VCaP (cell line): ENCODE data around the gene ODC1.

Experiments used
- H3K27ac ChIP-seq: fragments of 450-650 bp; 2 replicates; pipeline ENCODE4 v1.5.1; 2017
- CTCF ChIP-seq: fragments of 450-650 bp; conservative IDR thresholded peaks from 2 replicates; pipeline ENCODE4 v1.5.1; 2017; ENCODE audit warnings: mild to moderate bottlenecking, moderate library complexity

Gene ODC1

GRCh38 chr2:10482913-10483312 lies 34.8 kb upstream of the ODC1 start:
- TF ChIP-seq CTCF: no peak

GRCh38 chr2:10482460-10482859 lies 34.3 kb upstream of the ODC1 start:
- no peak overlapping the region for H3K27ac ChIP-seq
- TF ChIP-seq CTCF: no peak

More at GRCh38 chr2:10482913-10483312, 34.8 kb upstream of the ODC1 start:
- no peak overlapping the region for H3K27ac ChIP-seq

GRCh38 chr2:10481666-10482157 lies 33.6 kb upstream of the ODC1 start:
- no peak for TF ChIP-seq CTCF
- no peak overlapping the region for H3K27ac ChIP-seq

GRCh38 chr2:10481055-10481665 lies 33.0 kb upstream of the ODC1 start:
- no peak overlapping the region for H3K27ac ChIP-seq
- no peak for TF ChIP-seq CTCF

- no peak overlapping the region for H3K27ac ChIP-seq
- no peak for TF ChIP-seq CTCF
Measured at GRCh38 chr2:10480359-10480949, 32.3 kb upstream of the ODC1 start.

GRCh38 chr2:10478916-10479315 lies 30.8 kb upstream of the ODC1 start:
- TF ChIP-seq CTCF: no peak
- H3K27ac ChIP-seq: no peak overlapping the region

- H3K27ac ChIP-seq: no peak overlapping the region
- no peak for TF ChIP-seq CTCF
Measured at GRCh38 chr2:10478298-10478625, 30.1 kb upstream of the ODC1 start.
